ENCODE results near the gene DDA1.

DNA sequence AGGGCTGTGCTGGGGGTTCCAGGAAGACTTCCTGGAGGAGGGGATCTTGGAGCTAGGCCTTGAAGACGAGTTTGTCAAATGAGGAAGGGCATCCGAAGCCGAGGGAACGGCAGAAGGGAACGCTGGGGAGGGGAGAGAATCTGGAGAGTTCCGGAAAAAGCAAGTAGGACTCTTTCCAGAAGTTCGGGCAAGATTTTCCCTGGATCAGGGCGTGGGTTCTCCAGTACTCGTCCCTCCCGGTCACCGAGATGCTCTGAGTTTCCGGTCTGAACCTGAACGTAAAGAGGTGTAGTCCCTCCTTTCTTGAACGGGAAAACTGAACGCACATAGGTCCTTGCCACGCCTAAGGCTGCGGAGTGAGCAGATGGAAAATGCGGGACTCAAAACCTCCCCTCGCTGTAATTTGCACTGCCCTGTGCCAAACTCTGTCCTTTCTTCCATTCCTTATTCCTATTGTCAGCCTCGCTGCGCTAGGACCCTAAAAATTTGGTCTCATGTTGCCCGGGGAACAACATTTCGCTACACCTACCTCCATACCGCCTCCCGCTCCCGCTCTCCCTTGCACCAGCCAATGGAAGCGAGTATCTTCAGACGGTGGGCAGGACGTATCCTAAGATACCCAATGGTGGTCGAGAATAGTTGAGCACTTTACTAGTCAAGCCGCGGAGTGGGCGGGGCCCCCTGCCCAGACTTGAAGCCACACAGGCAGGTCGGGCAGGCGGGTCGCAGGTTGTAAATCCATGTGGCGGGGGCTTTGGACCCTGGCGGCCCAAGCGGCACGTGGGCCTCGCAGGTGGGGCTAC is 27.7 kb downstream of the DDA1 start, which contains the start of gene GTPBP3:
- TF ChIP-seq CTCF (IDR thresholded peaks at IDR 0.05 in 8 of 11, conservative IDR thresholded peaks at IDR 0.05 in 3 of 11) (peak in 2 of 11 experiments; percentile 15 to 18), POLR2AphosphoS5 (IDR thresholded peaks at IDR 0.05) (peak; percentile 81 to 84 (median 83))
